Testis (tissue), 2 donors: ENCODE measurements around the gene MEN1.

ENCODE experiments used
- POLR2A ChIP-seq: fragments of 450-650 bp; IDR thresholded peaks from one replicate; pipeline ENCODE4 v1.6.1; 2017; ENCODE audit warnings: antibody characterized with exemption, mild to moderate bottlenecking, moderate library complexity
- TF ChIP-seq, protein P1 (sequence below), 3 experiments: fragments of 450-650 bp in 2 of 3; fragments of 200-600 bp in 1 of 3; sonication (generic) in 1 of 3; IDR thresholded peaks; one replicate each; pipeline ENCODE4 v1.5.1; 2016 to 2019; ENCODE audit warnings: antibody characterized with exemption in 3 of 3, mild to moderate bottlenecking in 2 of 3, moderate library complexity in 1 of 3

DNA sequence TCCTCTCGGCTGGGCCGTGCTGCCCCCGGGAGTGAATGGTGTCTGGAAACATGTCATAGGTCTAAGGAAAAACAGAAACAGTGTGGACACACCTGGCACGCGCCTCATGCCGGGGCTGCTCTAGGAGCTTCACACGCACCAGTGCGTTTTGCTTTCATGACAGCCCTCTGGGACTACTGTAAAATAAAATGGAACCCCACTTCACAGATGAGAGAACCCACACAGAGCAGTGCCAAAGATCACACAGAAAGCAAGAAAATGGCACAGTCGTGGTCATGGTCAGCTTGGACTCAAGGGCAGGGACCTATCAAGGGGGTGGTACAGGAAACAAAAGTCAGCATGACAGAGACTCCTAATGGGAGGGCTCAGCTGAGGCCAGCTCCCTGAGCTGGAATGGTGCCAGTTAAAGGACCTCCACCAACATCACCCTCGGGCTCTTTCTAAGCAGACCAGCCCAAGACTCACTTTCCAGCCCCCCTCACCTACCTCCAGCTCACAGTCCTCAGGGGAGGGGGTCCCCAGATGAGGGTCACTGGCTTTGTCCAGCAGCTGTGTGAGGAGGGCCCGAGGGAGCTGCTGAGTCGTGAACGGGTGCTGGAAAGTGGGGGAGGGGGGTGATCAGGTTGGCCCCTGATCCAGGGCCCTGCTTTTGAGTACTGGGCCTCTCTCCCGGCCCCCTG, 10.6 kb downstream of the MEN1 start:
- TF ChIP-seq, protein P1, sequence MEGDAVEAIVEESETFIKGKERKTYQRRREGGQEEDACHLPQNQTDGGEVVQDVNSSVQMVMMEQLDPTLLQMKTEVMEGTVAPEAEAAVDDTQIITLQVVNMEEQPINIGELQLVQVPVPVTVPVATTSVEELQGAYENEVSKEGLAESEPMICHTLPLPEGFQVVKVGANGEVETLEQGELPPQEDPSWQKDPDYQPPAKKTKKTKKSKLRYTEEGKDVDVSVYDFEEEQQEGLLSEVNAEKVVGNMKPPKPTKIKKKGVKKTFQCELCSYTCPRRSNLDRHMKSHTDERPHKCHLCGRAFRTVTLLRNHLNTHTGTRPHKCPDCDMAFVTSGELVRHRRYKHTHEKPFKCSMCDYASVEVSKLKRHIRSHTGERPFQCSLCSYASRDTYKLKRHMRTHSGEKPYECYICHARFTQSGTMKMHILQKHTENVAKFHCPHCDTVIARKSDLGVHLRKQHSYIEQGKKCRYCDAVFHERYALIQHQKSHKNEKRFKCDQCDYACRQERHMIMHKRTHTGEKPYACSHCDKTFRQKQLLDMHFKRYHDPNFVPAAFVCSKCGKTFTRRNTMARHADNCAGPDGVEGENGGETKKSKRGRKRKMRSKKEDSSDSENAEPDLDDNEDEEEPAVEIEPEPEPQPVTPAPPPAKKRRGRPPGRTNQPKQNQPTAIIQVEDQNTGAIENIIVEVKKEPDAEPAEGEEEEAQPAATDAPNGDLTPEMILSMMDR (IDR thresholded peaks at IDR 0.05), result no peak
- no peak for TF ChIP-seq POLR2A
